ENCODE results near the gene SYTL2.
"Not testable (repeated sequence)": the region's sequence is repeated elsewhere in the genome, so short reads cannot be mapped to it uniquely, and the experiment has no call there.

DNA sequence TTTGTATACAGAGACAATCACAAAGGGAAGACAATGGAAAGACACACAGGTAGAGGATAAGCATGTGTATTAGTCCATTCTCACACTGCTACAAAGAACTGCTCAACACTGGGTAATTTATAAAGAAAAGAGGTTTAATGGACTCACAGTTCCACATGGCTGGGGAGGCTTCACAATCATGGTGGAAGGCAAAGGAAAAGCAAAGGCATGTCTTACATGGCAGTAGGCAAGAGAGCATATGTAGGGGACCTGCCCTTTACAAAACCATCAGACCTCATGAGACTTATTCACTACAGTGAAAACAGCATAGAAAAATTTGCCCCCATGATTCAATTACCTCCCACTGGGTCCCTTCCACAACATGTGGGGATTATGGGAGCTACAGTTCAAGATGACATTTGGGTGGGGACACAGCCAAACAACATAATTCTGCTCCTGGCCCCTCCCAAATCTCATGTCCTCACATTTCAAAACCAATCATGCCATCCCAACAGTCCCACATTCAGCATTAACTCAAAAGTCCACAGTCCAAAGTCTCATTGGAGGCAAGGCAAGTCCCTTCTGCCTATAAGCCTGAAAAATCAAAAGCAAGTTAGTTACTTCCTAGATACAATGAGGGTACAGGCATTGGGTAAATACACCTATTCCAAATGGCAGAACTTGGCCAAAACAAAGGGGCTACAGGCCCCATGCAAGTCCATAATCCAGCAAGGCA lies 139.8 kb downstream of the SYTL2 start:
- not testable (repeated sequence) for TF ChIP-seq POLR2A, POLR2AphosphoS5, EP300 (IDR thresholded peaks at IDR 0.05)
- TF ChIP-seq, protein P1, sequence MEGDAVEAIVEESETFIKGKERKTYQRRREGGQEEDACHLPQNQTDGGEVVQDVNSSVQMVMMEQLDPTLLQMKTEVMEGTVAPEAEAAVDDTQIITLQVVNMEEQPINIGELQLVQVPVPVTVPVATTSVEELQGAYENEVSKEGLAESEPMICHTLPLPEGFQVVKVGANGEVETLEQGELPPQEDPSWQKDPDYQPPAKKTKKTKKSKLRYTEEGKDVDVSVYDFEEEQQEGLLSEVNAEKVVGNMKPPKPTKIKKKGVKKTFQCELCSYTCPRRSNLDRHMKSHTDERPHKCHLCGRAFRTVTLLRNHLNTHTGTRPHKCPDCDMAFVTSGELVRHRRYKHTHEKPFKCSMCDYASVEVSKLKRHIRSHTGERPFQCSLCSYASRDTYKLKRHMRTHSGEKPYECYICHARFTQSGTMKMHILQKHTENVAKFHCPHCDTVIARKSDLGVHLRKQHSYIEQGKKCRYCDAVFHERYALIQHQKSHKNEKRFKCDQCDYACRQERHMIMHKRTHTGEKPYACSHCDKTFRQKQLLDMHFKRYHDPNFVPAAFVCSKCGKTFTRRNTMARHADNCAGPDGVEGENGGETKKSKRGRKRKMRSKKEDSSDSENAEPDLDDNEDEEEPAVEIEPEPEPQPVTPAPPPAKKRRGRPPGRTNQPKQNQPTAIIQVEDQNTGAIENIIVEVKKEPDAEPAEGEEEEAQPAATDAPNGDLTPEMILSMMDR (IDR thresholded peaks at IDR 0.05) = not testable (repeated sequence)
